ENCODE data around the gene TBCD. TPM values are rescaled to one million over a fixed set of nuclear protein-coding genes. Genes with fewer than 3 reads are reported as not detected.

The TBCD gene
- total and polyA plus RNA-seq, 9 of the 15 experiments (the other 6 are each of a cell fraction or from before 2014, with no cell fraction given) = 8.9 to 98.5 (median 28.0) TPM

DNA sequence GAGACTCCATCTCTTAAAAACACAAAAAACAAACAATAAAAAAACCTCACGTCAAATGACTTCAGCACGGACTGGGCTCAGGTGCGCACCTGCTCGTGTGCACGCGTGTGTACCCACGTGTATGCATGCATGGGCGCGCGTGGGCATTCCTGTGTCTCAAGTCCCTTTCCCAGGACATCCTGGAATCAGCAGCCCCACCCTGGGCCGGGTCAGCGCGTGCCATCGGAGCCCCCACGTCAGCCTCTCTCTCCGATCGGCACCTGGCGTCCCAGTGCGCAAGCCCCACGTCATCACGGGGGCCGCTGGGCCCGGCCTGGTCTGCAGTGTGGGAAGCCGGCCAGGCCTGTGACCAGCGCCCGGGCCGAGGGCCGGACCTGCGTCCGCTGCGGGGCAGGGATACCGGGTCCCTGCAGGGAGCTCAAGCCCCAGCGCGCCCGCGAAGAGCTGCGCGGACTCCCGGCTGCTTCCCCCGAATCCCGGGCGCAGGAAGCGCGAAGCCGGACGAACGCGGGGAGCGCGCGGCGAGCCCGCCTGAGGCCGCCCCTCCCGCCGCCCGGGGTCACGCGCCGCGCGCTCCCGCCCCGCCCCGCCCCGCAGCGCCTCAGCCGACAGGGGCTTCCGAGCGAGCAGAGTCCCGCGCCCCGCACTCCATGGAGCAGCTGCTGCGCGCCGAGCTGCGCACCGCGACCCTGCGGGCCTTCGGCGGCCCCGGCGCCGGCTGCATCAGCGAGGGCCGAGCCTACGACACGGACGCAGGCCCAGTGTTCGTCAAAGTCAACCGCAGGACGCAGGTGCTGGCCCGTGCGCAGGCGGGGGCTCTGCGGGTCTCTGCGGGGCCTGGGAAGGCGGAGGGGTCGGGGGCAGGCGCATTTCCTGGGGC lies 16.6 kb upstream of the TBCD start, which contains the start of gene FN3K (continued):
- TF ChIP-seq, protein P1, sequence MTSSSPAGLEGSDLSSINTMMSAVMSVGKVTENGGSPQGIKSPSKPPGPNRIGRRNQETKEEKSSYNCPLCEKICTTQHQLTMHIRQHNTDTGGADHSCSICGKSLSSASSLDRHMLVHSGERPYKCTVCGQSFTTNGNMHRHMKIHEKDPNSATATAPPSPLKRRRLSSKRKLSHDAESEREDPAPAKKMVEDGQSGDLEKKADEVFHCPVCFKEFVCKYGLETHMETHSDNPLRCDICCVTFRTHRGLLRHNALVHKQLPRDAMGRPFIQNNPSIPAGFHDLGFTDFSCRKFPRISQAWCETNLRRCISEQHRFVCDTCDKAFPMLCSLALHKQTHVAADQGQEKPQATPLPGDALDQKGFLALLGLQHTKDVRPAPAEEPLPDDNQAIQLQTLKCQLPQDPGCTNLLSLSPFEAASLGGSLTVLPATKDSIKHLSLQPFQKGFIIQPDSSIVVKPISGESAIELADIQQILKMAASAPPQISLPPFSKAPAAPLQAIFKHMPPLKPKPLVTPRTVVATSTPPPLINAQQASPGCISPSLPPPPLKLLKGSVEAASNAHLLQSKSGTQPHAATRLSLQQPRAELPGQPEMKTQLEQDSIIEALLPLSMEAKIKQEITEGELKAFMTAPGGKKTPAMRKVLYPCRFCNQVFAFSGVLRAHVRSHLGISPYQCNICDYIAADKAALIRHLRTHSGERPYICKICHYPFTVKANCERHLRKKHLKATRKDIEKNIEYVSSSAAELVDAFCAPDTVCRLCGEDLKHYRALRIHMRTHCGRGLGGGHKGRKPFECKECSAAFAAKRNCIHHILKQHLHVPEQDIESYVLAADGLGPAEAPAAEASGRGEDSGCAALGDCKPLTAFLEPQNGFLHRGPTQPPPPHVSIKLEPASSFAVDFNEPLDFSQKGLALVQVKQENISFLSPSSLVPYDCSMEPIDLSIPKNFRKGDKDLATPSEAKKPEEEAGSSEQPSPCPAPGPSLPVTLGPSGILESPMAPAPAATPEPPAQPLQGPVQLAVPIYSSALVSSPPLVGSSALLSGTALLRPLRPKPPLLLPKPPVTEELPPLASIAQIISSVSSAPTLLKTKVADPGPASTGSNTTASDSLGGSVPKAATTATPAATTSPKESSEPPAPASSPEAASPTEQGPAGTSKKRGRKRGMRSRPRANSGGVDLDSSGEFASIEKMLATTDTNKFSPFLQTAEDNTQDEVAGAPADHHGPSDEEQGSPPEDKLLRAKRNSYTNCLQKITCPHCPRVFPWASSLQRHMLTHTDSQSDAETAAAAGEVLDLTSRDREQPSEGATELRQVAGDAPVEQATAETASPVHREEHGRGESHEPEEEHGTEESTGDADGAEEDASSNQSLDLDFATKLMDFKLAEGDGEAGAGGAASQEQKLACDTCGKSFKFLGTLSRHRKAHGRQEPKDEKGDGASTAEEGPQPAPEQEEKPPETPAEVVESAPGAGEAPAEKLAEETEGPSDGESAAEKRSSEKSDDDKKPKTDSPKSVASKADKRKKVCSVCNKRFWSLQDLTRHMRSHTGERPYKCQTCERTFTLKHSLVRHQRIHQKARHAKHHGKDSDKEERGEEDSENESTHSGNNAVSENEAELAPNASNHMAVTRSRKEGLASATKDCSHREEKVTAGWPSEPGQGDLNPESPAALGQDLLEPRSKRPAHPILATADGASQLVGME (CRISPR knock-in tag; IDR thresholded peaks at IDR 0.05) = no peak
- no peak for TF ChIP-seq TRIM24 (IDR thresholded peaks at IDR 0.05)
- no peak for TF ChIP-seq FOXA3 (CRISPR knock-in tag; conservative IDR thresholded peaks at IDR 0.05 in 1 of 2, IDR thresholded peaks at IDR 0.05 in 1 of 2)
- TF ChIP-seq, protein P2, sequence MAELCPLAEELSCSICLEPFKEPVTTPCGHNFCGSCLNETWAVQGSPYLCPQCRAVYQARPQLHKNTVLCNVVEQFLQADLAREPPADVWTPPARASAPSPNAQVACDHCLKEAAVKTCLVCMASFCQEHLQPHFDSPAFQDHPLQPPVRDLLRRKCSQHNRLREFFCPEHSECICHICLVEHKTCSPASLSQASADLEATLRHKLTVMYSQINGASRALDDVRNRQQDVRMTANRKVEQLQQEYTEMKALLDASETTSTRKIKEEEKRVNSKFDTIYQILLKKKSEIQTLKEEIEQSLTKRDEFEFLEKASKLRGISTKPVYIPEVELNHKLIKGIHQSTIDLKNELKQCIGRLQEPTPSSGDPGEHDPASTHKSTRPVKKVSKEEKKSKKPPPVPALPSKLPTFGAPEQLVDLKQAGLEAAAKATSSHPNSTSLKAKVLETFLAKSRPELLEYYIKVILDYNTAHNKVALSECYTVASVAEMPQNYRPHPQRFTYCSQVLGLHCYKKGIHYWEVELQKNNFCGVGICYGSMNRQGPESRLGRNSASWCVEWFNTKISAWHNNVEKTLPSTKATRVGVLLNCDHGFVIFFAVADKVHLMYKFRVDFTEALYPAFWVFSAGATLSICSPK (IDR thresholded peaks at IDR 0.05; ENCODE audit: borderline replicate concordance) = no peak
- TF ChIP-seq TAF9B (IDR thresholded peaks at IDR 0.05; ENCODE audit: partially characterized antibody) = no peak
- no peak for TF ChIP-seq KLF13 (tag; IDR thresholded peaks at IDR 0.05; ENCODE audit: borderline replicate concordance, low read depth)
- TF ChIP-seq YBX1 (IDR thresholded peaks at IDR 0.05) = no peak
- TF ChIP-seq NBN (IDR thresholded peaks at IDR 0.05; ENCODE audit: low read depth) = no peak
- TF ChIP-seq HDAC6 (IDR thresholded peaks at IDR 0.05; ENCODE audit: low read depth, low read length) = no peak
- no peak for TF ChIP-seq PCBP2 (IDR thresholded peaks at IDR 0.05; ENCODE audit: low read depth, low read length, poor library complexity, severe bottlenecking)
- TF ChIP-seq, protein P3, sequence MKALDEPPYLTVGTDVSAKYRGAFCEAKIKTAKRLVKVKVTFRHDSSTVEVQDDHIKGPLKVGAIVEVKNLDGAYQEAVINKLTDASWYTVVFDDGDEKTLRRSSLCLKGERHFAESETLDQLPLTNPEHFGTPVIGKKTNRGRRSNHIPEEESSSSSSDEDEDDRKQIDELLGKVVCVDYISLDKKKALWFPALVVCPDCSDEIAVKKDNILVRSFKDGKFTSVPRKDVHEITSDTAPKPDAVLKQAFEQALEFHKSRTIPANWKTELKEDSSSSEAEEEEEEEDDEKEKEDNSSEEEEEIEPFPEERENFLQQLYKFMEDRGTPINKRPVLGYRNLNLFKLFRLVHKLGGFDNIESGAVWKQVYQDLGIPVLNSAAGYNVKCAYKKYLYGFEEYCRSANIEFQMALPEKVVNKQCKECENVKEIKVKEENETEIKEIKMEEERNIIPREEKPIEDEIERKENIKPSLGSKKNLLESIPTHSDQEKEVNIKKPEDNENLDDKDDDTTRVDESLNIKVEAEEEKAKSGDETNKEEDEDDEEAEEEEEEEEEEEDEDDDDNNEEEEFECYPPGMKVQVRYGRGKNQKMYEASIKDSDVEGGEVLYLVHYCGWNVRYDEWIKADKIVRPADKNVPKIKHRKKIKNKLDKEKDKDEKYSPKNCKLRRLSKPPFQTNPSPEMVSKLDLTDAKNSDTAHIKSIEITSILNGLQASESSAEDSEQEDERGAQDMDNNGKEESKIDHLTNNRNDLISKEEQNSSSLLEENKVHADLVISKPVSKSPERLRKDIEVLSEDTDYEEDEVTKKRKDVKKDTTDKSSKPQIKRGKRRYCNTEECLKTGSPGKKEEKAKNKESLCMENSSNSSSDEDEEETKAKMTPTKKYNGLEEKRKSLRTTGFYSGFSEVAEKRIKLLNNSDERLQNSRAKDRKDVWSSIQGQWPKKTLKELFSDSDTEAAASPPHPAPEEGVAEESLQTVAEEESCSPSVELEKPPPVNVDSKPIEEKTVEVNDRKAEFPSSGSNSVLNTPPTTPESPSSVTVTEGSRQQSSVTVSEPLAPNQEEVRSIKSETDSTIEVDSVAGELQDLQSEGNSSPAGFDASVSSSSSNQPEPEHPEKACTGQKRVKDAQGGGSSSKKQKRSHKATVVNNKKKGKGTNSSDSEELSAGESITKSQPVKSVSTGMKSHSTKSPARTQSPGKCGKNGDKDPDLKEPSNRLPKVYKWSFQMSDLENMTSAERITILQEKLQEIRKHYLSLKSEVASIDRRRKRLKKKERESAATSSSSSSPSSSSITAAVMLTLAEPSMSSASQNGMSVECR (CRISPR knock-in tag; IDR thresholded peaks at IDR 0.05) = no peak
- TF ChIP-seq NR2F6 (CRISPR knock-in tag; IDR thresholded peaks at IDR 0.05) = no peak
- TF ChIP-seq TSC22D4 (tag; IDR thresholded peaks at IDR 0.05) = no peak
- TF ChIP-seq, protein P4, sequence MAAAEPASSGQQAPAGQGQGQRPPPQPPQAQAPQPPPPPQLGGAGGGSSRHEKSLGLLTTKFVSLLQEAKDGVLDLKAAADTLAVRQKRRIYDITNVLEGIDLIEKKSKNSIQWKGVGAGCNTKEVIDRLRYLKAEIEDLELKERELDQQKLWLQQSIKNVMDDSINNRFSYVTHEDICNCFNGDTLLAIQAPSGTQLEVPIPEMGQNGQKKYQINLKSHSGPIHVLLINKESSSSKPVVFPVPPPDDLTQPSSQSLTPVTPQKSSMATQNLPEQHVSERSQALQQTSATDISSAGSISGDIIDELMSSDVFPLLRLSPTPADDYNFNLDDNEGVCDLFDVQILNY (CRISPR knock-in tag; IDR thresholded peaks at IDR 0.05) = no peak
